ENCODE data around the gene R3HDM2.

The R3HDM2 gene

GRCh38 chr12:57213058-57213715, 217.7 kb downstream of the R3HDM2 start:
- Histone ChIP-seq H3K9ac (ENCODE audit: low read length) (peak overlapping the region; percentile 21), H3K27ac (ENCODE audit: low read length, poor library complexity, severe bottlenecking) (no peak overlapping the region), H3K4me3 (ENCODE audit: insufficient read depth in 1 of 2, low read depth in 1 of 2, low read length in 2 of 2) (no peak overlapping the region), H2AFZ (ENCODE audit: low read depth, low read length) (no peak overlapping the region), H3K79me1 (replicated peaks; ENCODE audit: low read length, poor library complexity, severe bottlenecking) (no peaks in the 10 kb centered on the region), H3K36me3 (ENCODE audit: control insufficient read depth in 1 of 2, insufficient read depth in 2 of 2, low read depth in 1 of 2, low read length in 2 of 2) (peaks cover 56 to 58% of the 10 kb centered on the region in 2 experiments), H3K4me1 (ENCODE audit: control insufficient read depth, insufficient read depth, low read depth, low read length) (peaks cover 38% of the 10 kb centered on the region), H2BK12ac (ENCODE audit: low read length in 2 of 2) (no peak overlapping the region), H3K9me3 (ENCODE audit: control insufficient read depth, low read length) (no peaks in the 10 kb centered on the region), H3K4ac (ENCODE audit: low read depth in 1 of 2, low read length in 2 of 2) (no peak overlapping the region), H2BK15ac (ENCODE audit: low read depth, poor library complexity, severe bottlenecking) (no peak overlapping the region), H3K27me3 (ENCODE audit: control insufficient read depth in 1 of 2, insufficient read depth in 1 of 2, low read length in 2 of 2) (peaks cover 0 to 31% of the 10 kb centered on the region in 2 experiments), H3K23ac (ENCODE audit: low read length in 2 of 2) (no peak overlapping the region), H3K14ac (ENCODE audit: low read length in 2 of 2) (no peak overlapping the region), H3K4me2 (ENCODE audit: low read length, poor library complexity, severe bottlenecking) (no peak overlapping the region), H4K91ac (ENCODE audit: low read length) (no peak overlapping the region), H3K18ac (ENCODE audit: low read depth in 1 of 2, low read length in 2 of 2) (no peak overlapping the region), H4K8ac (ENCODE audit: low read length) (peak overlapping the region; percentile 37), H2BK120ac (ENCODE audit: low read depth, low read length) (no peak overlapping the region), H2AK5ac (ENCODE audit: low read length, severe bottlenecking) (no peak overlapping the region), H2BK5ac (ENCODE audit: low read depth, low read length, poor library complexity, severe bottlenecking) (no peak overlapping the region)
- WGBS: under 1% methylated on average over 11 of the region's 16 CpGs
- peak; percentile 85 for DNase-seq

DNA sequence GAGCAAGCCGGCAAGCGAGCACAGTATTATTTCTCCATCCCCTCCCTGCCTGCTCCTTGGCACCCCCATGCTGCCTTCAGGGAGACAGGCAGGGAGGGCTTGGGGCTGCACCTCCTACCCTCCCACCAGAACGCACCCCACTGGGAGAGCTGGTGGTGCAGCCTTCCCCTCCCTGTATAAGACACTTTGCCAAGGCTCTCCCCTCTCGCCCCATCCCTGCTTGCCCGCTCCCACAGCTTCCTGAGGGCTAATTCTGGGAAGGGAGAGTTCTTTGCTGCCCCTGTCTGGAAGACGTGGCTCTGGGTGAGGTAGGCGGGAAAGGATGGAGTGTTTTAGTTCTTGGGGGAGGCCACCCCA, 218.2 kb downstream of the R3HDM2 start:
- Histone ChIP-seq H2BK120ac (ENCODE audit: low read depth, low read length) (no peak overlapping the region), H4K8ac (ENCODE audit: low read length) (peak overlapping the region; percentile 37), H3K27ac (ENCODE audit: low read length, poor library complexity, severe bottlenecking) (no peak overlapping the region), H2BK5ac (ENCODE audit: low read depth, low read length, poor library complexity, severe bottlenecking) (no peak overlapping the region), H3K9ac (ENCODE audit: low read length) (no peak overlapping the region), H3K4me2 (ENCODE audit: low read length, poor library complexity, severe bottlenecking) (no peak overlapping the region), H2BK12ac (ENCODE audit: low read length in 2 of 2) (no peak overlapping the region), H3K4ac (ENCODE audit: low read depth in 1 of 2, low read length in 2 of 2) (no peak overlapping the region), H3K4me1 (ENCODE audit: control insufficient read depth, insufficient read depth, low read depth, low read length) (peaks cover 37% of the 10 kb centered on the region), H3K79me1 (replicated peaks; ENCODE audit: low read length, poor library complexity, severe bottlenecking) (no peaks in the 10 kb centered on the region), H3K9me3 (ENCODE audit: control insufficient read depth, low read length) (no peaks in the 10 kb centered on the region), H4K91ac (ENCODE audit: low read length) (no peak overlapping the region), H3K23ac (ENCODE audit: low read length in 2 of 2) (no peak overlapping the region), H3K27me3 (ENCODE audit: control insufficient read depth in 1 of 2, insufficient read depth in 1 of 2, low read length in 2 of 2) (peaks cover 0 to 26% of the 10 kb centered on the region in 2 experiments), H2AFZ (ENCODE audit: low read depth, low read length) (no peak overlapping the region), H3K14ac (ENCODE audit: low read length in 2 of 2) (no peak overlapping the region), H3K4me3 (ENCODE audit: insufficient read depth in 1 of 2, low read depth in 1 of 2, low read length in 2 of 2) (no peak overlapping the region), H2BK15ac (ENCODE audit: low read depth, poor library complexity, severe bottlenecking) (no peak overlapping the region), H3K18ac (ENCODE audit: low read depth in 1 of 2, low read length in 2 of 2) (no peak overlapping the region), H2AK5ac (ENCODE audit: low read length, severe bottlenecking) (no peak overlapping the region), H3K36me3 (ENCODE audit: control insufficient read depth in 1 of 2, insufficient read depth in 2 of 2, low read depth in 1 of 2, low read length in 2 of 2) (peaks cover 61 to 63% of the 10 kb centered on the region in 2 experiments)
- no peak for DNase-seq
- 88% methylated on average over 4 of the region's 7 CpGs for WGBS

DNA sequence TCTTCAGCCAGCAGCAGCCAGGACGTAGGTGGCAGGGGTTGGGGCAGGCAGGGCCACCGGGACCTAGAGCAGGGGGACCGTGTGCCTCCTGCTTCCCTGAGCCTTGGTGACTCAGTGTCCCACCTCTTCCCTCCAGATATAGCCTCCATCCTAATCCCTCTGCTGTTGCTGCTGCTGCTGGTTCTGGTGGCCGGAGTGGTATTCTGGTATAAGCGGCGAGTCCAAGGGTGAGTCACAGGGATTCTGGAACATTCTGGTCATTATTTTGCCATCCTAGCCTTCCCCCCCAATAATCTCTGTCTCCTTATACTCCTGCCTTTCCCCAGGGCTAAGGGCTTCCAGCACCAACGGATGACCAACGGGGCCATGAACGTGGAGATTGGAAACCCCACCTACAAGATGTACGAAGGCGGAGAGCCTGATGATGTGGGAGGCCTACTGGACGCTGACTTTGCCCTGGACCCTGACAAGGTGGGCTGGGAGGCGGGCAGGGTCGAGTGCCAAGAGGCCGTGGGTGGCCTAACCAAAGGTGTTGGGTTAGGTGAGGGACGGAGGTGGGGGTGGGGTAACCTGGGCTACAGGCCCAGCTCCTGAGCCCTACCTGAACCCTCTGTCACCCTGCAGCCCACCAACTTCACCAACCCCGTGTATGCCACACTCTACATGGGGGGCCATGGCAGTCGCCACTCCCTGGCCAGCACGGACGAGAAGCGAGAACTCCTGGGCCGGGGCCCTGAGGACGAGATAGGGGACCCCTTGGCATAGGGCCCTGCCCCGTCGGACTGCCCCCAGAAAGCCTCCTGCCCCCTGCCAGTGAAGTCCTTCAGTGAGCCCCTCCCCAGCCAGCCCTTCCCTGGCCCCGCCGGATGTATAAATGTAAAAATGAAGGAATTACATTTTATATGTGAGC, 218.8 kb downstream of the R3HDM2 start:
- no peak overlapping the region for H3K18ac ChIP-seq (ENCODE audit: low read depth in 1 of 2, low read length in 2 of 2)
- no peak overlapping the region for H3K14ac ChIP-seq (ENCODE audit: low read length in 2 of 2)
- H3K9me3 ChIP-seq (ENCODE audit: control insufficient read depth, low read length): no peaks in the 10 kb centered on the region
- H2BK120ac ChIP-seq (ENCODE audit: low read depth, low read length): no peak overlapping the region
- H3K9ac ChIP-seq (ENCODE audit: low read length): no peak overlapping the region
- no peak overlapping the region for H2BK5ac ChIP-seq (ENCODE audit: low read depth, low read length, poor library complexity, severe bottlenecking)
- H3K4me3 ChIP-seq (ENCODE audit: insufficient read depth in 1 of 2, low read depth in 1 of 2, low read length in 2 of 2): no peak overlapping the region
- H3K27ac ChIP-seq (ENCODE audit: low read length, poor library complexity, severe bottlenecking): no peak overlapping the region
- no peak overlapping the region for H2AFZ ChIP-seq (ENCODE audit: low read depth, low read length)
- H3K4ac ChIP-seq (ENCODE audit: low read depth in 1 of 2, low read length in 2 of 2): no peak overlapping the region
- H3K4me2 ChIP-seq (ENCODE audit: low read length, poor library complexity, severe bottlenecking): no peak overlapping the region
- no peak overlapping the region for H4K8ac ChIP-seq (ENCODE audit: low read length)
- peaks cover 0 to 20% of the 10 kb centered on the region in 2 experiments for H3K27me3 ChIP-seq (ENCODE audit: control insufficient read depth in 1 of 2, insufficient read depth in 1 of 2, low read length in 2 of 2)
- no peaks in the 10 kb centered on the region for H3K79me1 ChIP-seq (replicated peaks; ENCODE audit: low read length, poor library complexity, severe bottlenecking)
- peaks cover 31% of the 10 kb centered on the region for H3K4me1 ChIP-seq (ENCODE audit: control insufficient read depth, insufficient read depth, low read depth, low read length)
- no peak for DNase-seq
- no peak overlapping the region for H2BK12ac ChIP-seq (ENCODE audit: low read length in 2 of 2)
- no peak overlapping the region for H4K91ac ChIP-seq (ENCODE audit: low read length)
- H3K36me3 ChIP-seq (ENCODE audit: control insufficient read depth in 1 of 2, insufficient read depth in 2 of 2, low read depth in 1 of 2, low read length in 2 of 2): peaks cover 66 to 69% of the 10 kb centered on the region in 2 experiments
- H3K23ac ChIP-seq (ENCODE audit: low read length in 2 of 2): no peak overlapping the region
- 93% methylated on average over 27 of the region's 27 CpGs for WGBS
- no peak overlapping the region for H2AK5ac ChIP-seq (ENCODE audit: low read length, severe bottlenecking)
- H2BK15ac ChIP-seq (ENCODE audit: low read depth, poor library complexity, severe bottlenecking): no peak overlapping the region

DNA sequence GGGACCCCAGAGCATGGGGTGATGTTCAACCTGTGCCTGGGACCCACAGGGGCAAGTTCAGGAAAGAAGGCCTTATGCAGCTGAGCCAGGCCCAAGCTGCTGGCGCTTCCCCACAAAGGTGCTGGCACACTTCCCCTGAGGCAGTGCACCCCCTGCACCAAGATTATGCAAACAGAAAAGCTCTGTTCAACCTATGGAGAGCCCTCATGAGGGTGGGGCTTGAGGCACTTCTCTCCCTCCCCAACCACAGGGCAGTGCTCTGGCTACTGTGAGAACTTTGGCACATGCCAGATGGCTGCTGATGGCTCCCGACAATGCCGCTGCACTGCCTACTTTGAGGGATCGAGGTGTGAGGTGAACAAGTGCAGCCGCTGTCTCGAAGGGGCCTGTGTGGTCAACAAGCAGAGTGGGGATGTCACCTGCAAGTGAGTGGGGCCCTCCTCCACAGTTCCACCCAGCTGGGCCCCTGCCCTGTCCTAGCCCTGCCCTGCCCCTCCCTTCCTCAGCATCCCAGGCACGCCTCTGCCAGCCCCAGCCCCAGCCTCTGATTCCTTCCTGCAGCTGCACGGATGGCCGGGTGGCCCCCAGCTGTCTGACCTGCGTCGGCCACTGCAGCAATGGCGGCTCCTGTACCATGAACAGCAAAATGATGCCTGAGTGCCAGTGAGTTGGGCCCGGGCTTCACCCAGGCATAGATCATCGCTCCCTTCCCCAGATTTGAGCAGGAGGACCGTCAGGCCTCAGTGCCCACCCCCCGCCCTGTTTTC, 219.7 kb downstream of the R3HDM2 start:
- peaks cover 0 to 17% of the 10 kb centered on the region in 2 experiments for H3K27me3 ChIP-seq (ENCODE audit: control insufficient read depth in 1 of 2, insufficient read depth in 1 of 2, low read length in 2 of 2)
- H3K79me1 ChIP-seq (replicated peaks; ENCODE audit: low read length, poor library complexity, severe bottlenecking): no peaks in the 10 kb centered on the region
- peaks cover 23% of the 10 kb centered on the region for H3K4me1 ChIP-seq (ENCODE audit: control insufficient read depth, insufficient read depth, low read depth, low read length)
- H3K9ac ChIP-seq (ENCODE audit: low read length): no peak overlapping the region
- H3K4me2 ChIP-seq (ENCODE audit: low read length, poor library complexity, severe bottlenecking): no peak overlapping the region
- no peak overlapping the region for H3K27ac ChIP-seq (ENCODE audit: low read length, poor library complexity, severe bottlenecking)
- H2AFZ ChIP-seq (ENCODE audit: low read depth, low read length): no peak overlapping the region
- H3K4me3 ChIP-seq (ENCODE audit: insufficient read depth in 1 of 2, low read depth in 1 of 2, low read length in 2 of 2): no peak overlapping the region
- H2BK120ac ChIP-seq (ENCODE audit: low read depth, low read length): no peak overlapping the region
- no peak for DNase-seq
- peaks cover 73 to 76% of the 10 kb centered on the region in 2 experiments for H3K36me3 ChIP-seq (ENCODE audit: control insufficient read depth in 1 of 2, insufficient read depth in 2 of 2, low read depth in 1 of 2, low read length in 2 of 2)
- WGBS: 92% methylated on average over 16 of the region's 16 CpGs
- H3K4ac ChIP-seq (ENCODE audit: low read depth in 1 of 2, low read length in 2 of 2): no peak overlapping the region
- no peak overlapping the region for H4K91ac ChIP-seq (ENCODE audit: low read length)
- H3K18ac ChIP-seq (ENCODE audit: low read depth in 1 of 2, low read length in 2 of 2): no peak overlapping the region
- no peak overlapping the region for H2BK12ac ChIP-seq (ENCODE audit: low read length in 2 of 2)
- H3K9me3 ChIP-seq (ENCODE audit: control insufficient read depth, low read length): no peaks in the 10 kb centered on the region
- no peak overlapping the region for H2BK5ac ChIP-seq (ENCODE audit: low read depth, low read length, poor library complexity, severe bottlenecking)
- no peak overlapping the region for H2AK5ac ChIP-seq (ENCODE audit: low read length, severe bottlenecking)
- no peak overlapping the region for H2BK15ac ChIP-seq (ENCODE audit: low read depth, poor library complexity, severe bottlenecking)
- H4K8ac ChIP-seq (ENCODE audit: low read length): no peak overlapping the region
- H3K14ac ChIP-seq (ENCODE audit: low read length in 2 of 2): no peak overlapping the region
- no peak overlapping the region for H3K23ac ChIP-seq (ENCODE audit: low read length in 2 of 2)

All from mesenchymal stem cell (in vitro differentiated cells and primary cell).